Mesendoderm (in vitro differentiated cells): Measurements from ENCODE around the gene SDCCAG8.

Experiments
- DNase-seq: peaks from one replicate; pipeline ENCODE4 v3.0.0; 2013
- H2AK5ac ChIP-seq: 2 replicates; pipeline ENCODE4 v1.6.1; 2013; ENCODE audit warnings: low read length, inconsistent platforms
- H2BK120ac ChIP-seq: 2 replicates; pipeline ENCODE4 v1.6.1; 2013; ENCODE audit warnings: low read depth, mild to moderate bottlenecking, low read length, moderate library complexity, mixed read lengths
- H2BK15ac ChIP-seq: replicated peaks from 2 replicates; pipeline ENCODE4 v1.6.1; 2013; ENCODE audit warnings: low read depth, mild to moderate bottlenecking, moderate library complexity
- H2BK5ac ChIP-seq: 2 replicates; pipeline ENCODE4 v1.6.1; 2013; ENCODE audit warnings: low read length, inconsistent platforms
- H3K18ac ChIP-seq: 2 replicates; pipeline ENCODE4 v1.6.1; 2013; ENCODE audit warnings: mild to moderate bottlenecking, low read length, mixed read lengths
- H3K23ac ChIP-seq: one replicate; pipeline ENCODE4 v1.6.1; 2013; ENCODE audit warnings: low read length
- H3K27ac ChIP-seq: 2 replicates; pipeline ENCODE4 v1.5.1; 2013; ENCODE audit warnings: low read depth, mild to moderate bottlenecking, inconsistent platforms, low read length, moderate library complexity
- H3K27me3 ChIP-seq: 2 replicates; pipeline ENCODE4 v1.6.1; 2013; ENCODE audit warnings: low read length, control low read depth, mild to moderate bottlenecking, inconsistent platforms; ENCODE audit not compliant: insufficient read depth, poor library complexity
- H3K36me3 ChIP-seq: 2 replicates; pipeline ENCODE4 v1.6.1; 2013; ENCODE audit warnings: low read length, inconsistent platforms; ENCODE audit not compliant: control insufficient read depth, insufficient read depth
- H3K4ac ChIP-seq: one replicate; pipeline ENCODE4 v1.6.1; 2013; ENCODE audit warnings: low read depth, mild to moderate bottlenecking, low read length, moderate library complexity
- H3K4me1 ChIP-seq: 2 replicates; pipeline ENCODE4 v1.6.1; 2013; ENCODE audit warnings: low read depth, low read length, inconsistent platforms; ENCODE audit not compliant: control insufficient read depth
- H3K4me2 ChIP-seq: 2 replicates; pipeline ENCODE4 v1.6.1; 2013; ENCODE audit warnings: low read length
- H3K4me3 ChIP-seq: 2 replicates; pipeline ENCODE4 v1.5.1; 2013; ENCODE audit warnings: mild to moderate bottlenecking, low read length
- H3K56ac ChIP-seq: one replicate; pipeline ENCODE4 v1.6.1; 2013; ENCODE audit warnings: low read length
- H3K79me1 ChIP-seq: 2 replicates; pipeline ENCODE4 v1.6.1; 2013; ENCODE audit warnings: low read length, inconsistent platforms
- H3K79me2 ChIP-seq: 2 replicates; pipeline ENCODE4 v1.6.1; 2013; ENCODE audit warnings: mild to moderate bottlenecking, low read length; ENCODE audit not compliant: control insufficient read depth, insufficient read depth
- H3K9ac ChIP-seq: 2 replicates; pipeline ENCODE4 v1.6.1; 2013; ENCODE audit warnings: low read length, inconsistent platforms
- H4K5ac ChIP-seq: one replicate; pipeline ENCODE4 v1.6.1; 2013; ENCODE audit warnings: low read length
- H4K8ac ChIP-seq: one replicate; pipeline ENCODE4 v1.6.1; 2013; ENCODE audit warnings: low read depth, mild to moderate bottlenecking, control low read depth, low read length, moderate library complexity
- WGBS: extraction: QIAGEN DNeasy Blood & Tissue Kit; methylation state at CpG from one replicate; pipeline ENCODE4 v1.1.7; 2013; ENCODE audit warnings: low lambda C conversion rate, missing lambda C conversion rate; ENCODE audit not compliant: insufficient coverage; ENCODE audit errors: extremely low coverage; 5-methylcytosine and 5-hydroxymethylcytosine counted together

SDCCAG8 gene

GRCh38 chr1:243420016-243420945, 164.4 kb downstream of the SDCCAG8 start:
- H3K23ac ChIP-seq = no peak overlapping the region
- no peak overlapping the region for H4K5ac ChIP-seq
- no peak for DNase-seq
- no peak overlapping the region for H3K4ac ChIP-seq
- H3K79me1 ChIP-seq = no peaks in the 10 kb centered on the region
- H3K4me3 ChIP-seq = no peak overlapping the region
- peaks cover 2% of the 10 kb centered on the region for H3K4me1 ChIP-seq
- no peak overlapping the region for H3K4me2 ChIP-seq
- H2BK120ac ChIP-seq = no peak overlapping the region
- no peaks in the 10 kb centered on the region for H3K36me3 ChIP-seq
- no peak overlapping the region for H3K27ac ChIP-seq
- H3K9ac ChIP-seq = no peak overlapping the region
- no peak overlapping the region for H2BK5ac ChIP-seq
- H3K56ac ChIP-seq = no peak overlapping the region
- H2BK15ac ChIP-seq = no peak overlapping the region
- H3K18ac ChIP-seq = no peak overlapping the region
- WGBS = no CpG with 5 or more reads among the region's 7 CpGs
- H3K79me2 ChIP-seq = no peaks in the 10 kb centered on the region
- no peak overlapping the region for H4K8ac ChIP-seq
- no peaks in the 10 kb centered on the region for H3K27me3 ChIP-seq
- no peak overlapping the region for H2AK5ac ChIP-seq

GRCh38 chr1:243420946-243421685, 165.3 kb downstream of the SDCCAG8 start:
- no peak overlapping the region for H3K9ac ChIP-seq
- H3K23ac ChIP-seq = no peak overlapping the region
- no peaks in the 10 kb centered on the region for H3K36me3 ChIP-seq
- H2AK5ac ChIP-seq = no peak overlapping the region
- no CpG with 5 or more reads among the region's 15 CpGs for WGBS
- H4K8ac ChIP-seq = no peak overlapping the region
- no peak overlapping the region for H4K5ac ChIP-seq
- peak overlapping the region; percentile 20 for H3K18ac ChIP-seq
- H3K56ac ChIP-seq = no peak overlapping the region
- no peak overlapping the region for H3K4me3 ChIP-seq
- H3K79me1 ChIP-seq = no peaks in the 10 kb centered on the region
- no peaks in the 10 kb centered on the region for H3K79me2 ChIP-seq
- no peak overlapping the region for H2BK5ac ChIP-seq
- H3K4ac ChIP-seq = no peak overlapping the region
- H2BK15ac ChIP-seq = no peak overlapping the region
- no peaks in the 10 kb centered on the region for H3K4me1 ChIP-seq
- no peak overlapping the region for H2BK120ac ChIP-seq
- no peak for DNase-seq
- H3K27me3 ChIP-seq = no peaks in the 10 kb centered on the region
- no peak overlapping the region for H3K27ac ChIP-seq
- H3K4me2 ChIP-seq = no peak overlapping the region

DNA sequence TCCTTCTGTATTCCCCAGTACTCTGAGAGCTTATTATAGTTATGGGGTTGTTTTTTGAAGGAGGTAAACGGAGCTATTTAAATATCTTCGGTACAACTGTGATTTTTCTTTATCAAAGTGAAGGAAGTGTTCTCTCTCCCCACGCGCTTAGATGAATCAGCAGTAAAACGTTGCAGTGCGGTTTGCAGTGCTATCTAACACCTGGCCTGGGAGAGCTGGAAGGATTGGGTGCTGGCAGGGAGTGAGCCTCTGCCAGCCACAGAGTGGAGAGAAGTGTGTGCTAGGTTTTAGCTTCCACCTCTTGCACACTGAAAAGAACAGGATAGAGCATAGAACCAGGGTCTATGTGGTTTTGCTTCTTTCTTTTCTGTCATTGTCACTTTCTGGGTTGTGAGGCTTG, 165.9 kb downstream of the SDCCAG8 start:
- no peak overlapping the region for H3K27ac ChIP-seq

DNA sequence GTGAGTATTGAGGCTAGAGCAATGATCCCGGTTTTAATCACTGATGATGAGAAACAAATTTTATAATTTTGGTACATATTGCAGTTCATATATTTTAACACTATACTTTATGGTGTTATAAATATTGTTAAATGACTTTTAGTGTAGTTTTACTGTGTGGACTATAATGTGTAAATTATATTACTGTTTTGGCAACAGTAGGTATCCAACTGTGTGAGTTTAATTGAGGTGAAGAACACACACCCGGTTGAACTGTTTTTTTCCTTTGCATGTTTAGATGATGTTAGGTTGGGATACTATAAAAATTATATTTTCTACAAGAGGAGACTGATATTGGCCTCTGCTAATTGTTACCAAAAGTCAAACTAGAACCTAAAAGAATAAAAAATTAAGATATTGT, 166.5 kb downstream of the SDCCAG8 start:
- Histone ChIP-seq H2BK120ac (no peak overlapping the region), H2BK5ac (no peak overlapping the region), H3K56ac (no peak overlapping the region), H2AK5ac (no peak overlapping the region), H3K4me2 (no peak overlapping the region), H3K27me3 (no peaks in the 10 kb centered on the region), H3K27ac (no peak overlapping the region), H3K36me3 (no peaks in the 10 kb centered on the region), H2BK15ac (no peak overlapping the region), H4K8ac (no peak overlapping the region), H3K9ac (no peak overlapping the region), H3K79me1 (no peaks in the 10 kb centered on the region), H3K23ac (no peak overlapping the region), H3K4me3 (no peak overlapping the region), H3K18ac (no peak overlapping the region), H4K5ac (no peak overlapping the region), H3K4ac (no peak overlapping the region), H3K4me1 (no peaks in the 10 kb centered on the region), H3K79me2 (no peaks in the 10 kb centered on the region)
- no CpG with 5 or more reads among the region's 2 CpGs for WGBS
- DNase-seq = no peak

More for the DNA sequence above, 165.9 kb downstream of the SDCCAG8 start:
- H3K23ac ChIP-seq = no peak overlapping the region
- WGBS = no CpG with 5 or more reads among the region's 6 CpGs
- no peak overlapping the region for H2BK15ac ChIP-seq
- no peak overlapping the region for H3K4ac ChIP-seq
- H3K4me1 ChIP-seq = no peaks in the 10 kb centered on the region
- H2BK5ac ChIP-seq = no peak overlapping the region
- no peak overlapping the region for H4K5ac ChIP-seq
- no peak overlapping the region for H4K8ac ChIP-seq
- H3K79me2 ChIP-seq = no peaks in the 10 kb centered on the region
- H2BK120ac ChIP-seq = no peak overlapping the region
- no peak overlapping the region for H3K4me2 ChIP-seq
- no peak overlapping the region for H3K4me3 ChIP-seq
- no peak overlapping the region for H3K56ac ChIP-seq
- H3K79me1 ChIP-seq = no peaks in the 10 kb centered on the region
- H3K9ac ChIP-seq = no peak overlapping the region
- H3K36me3 ChIP-seq = no peaks in the 10 kb centered on the region
- DNase-seq = peak; percentile 64
- H2AK5ac ChIP-seq = no peak overlapping the region
- no peaks in the 10 kb centered on the region for H3K27me3 ChIP-seq
- no peak overlapping the region for H3K18ac ChIP-seq

DNA sequence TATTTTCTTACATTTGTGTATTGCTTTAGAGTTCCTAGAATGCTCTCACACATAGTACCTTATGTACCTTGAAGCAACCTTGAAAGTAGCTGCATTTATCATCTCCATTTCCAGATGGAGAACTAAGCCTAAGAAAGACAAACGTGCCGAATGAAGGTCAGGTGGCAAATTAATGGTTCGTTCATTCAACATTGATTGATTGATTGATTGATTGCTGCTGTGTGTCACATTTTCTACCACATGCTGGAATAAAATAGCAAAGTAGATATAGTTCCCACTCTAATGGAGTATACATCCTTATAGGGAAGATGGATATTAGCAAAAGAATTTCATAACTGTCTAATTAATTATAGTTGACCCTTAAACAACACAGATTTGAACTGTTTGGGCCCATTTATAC, 172.2 kb downstream of the SDCCAG8 start:
- H3K36me3 ChIP-seq = no peaks in the 10 kb centered on the region
- H3K4me3 ChIP-seq = no peak overlapping the region
- H2AK5ac ChIP-seq = no peak overlapping the region
- no peak overlapping the region for H3K4ac ChIP-seq
- no peak overlapping the region for H3K4me2 ChIP-seq
- H3K79me2 ChIP-seq = no peaks in the 10 kb centered on the region
- no peaks in the 10 kb centered on the region for H3K27me3 ChIP-seq
- no peak overlapping the region for H2BK120ac ChIP-seq
- H4K8ac ChIP-seq = no peak overlapping the region
- no peak overlapping the region for H2BK15ac ChIP-seq
- no peak overlapping the region for H3K23ac ChIP-seq
- no peak overlapping the region for H3K56ac ChIP-seq
- no peak overlapping the region for H2BK5ac ChIP-seq
- H3K27ac ChIP-seq = no peak overlapping the region
- H3K9ac ChIP-seq = no peak overlapping the region
- H4K5ac ChIP-seq = no peak overlapping the region
- DNase-seq = no peak
- H3K18ac ChIP-seq = no peak overlapping the region
- H3K4me1 ChIP-seq = no peaks in the 10 kb centered on the region
- WGBS = no CpG with 5 or more reads among the region's 3 CpGs
- H3K79me1 ChIP-seq = no peaks in the 10 kb centered on the region
